AG04450 (cell line): ENCODE measurements around the gene ISG15. TPM values are rescaled to one million over a fixed set of nuclear protein-coding genes. Genes with fewer than 3 reads are reported as not detected.
A peak's percentile ranks its signal among the peaks of the same experiment; 100 is the strongest.

Source experiments
- CTCF ChIA-PET: fragments of 300-600, 350-600 bp; formaldehyde crosslinking; extraction: SDS; loops from one replicate; lab custom pipeline; 2022; ENCODE audit warnings: antibody characterized with exemption, inconsistent platforms; lab: Charles Lee
- POLR2A ChIA-PET: fragments of 350-600 bp; formaldehyde crosslinking; extraction: SDS; loops from one replicate; lab custom pipeline; 2021; ENCODE audit warnings: antibody characterized with exemption, inconsistent platforms; lab: Yijun Ruan, JAX
- DNase-seq: peaks from one replicate; pipeline ENCODE4 v3.0.0-alpha.2; 2011; ENCODE audit warnings: low read depth, low spot score
- H3K27ac ChIP-seq: one replicate; pipeline ENCODE4 v1.5.1; 2012; ENCODE audit warnings: low read depth, low read length, control low read depth
- H3K27me3 ChIP-seq: one replicate; pipeline ENCODE4 v1.6.0; 2012; ENCODE audit warnings: low read length; ENCODE audit not compliant: control insufficient read depth, insufficient read depth
- H3K4me3 ChIP-seq: 2 replicates; pipeline ENCODE4 v1.5.1; 2011; ENCODE audit warnings: mild to moderate bottlenecking, low read depth, low read length, control low read depth
- H3K9me3 ChIP-seq: 2 replicates; pipeline ENCODE4 v1.5.1; 2012; ENCODE audit warnings: low read length; ENCODE audit not compliant: control insufficient read depth, insufficient read depth
- polyA plus RNA-seq: library from polyadenylated mRNA; depleted of rRNA; stranded (reverse); fragments of >200 nt; gene quantifications from 2 replicates; pipeline ENCODE4 v1.2.3, GENCODE V29; 2011
- TF ChIP-seq, protein P1 (sequence below): IDR thresholded peaks from 2 replicates; pipeline ENCODE4 v1.5.1; 2011; ENCODE audit warnings: low read depth, low read length, control low read depth, inconsistent platforms

Gene ISG15
- polyA plus RNA-seq, 1 experiment = 22.4 TPM

DNA sequence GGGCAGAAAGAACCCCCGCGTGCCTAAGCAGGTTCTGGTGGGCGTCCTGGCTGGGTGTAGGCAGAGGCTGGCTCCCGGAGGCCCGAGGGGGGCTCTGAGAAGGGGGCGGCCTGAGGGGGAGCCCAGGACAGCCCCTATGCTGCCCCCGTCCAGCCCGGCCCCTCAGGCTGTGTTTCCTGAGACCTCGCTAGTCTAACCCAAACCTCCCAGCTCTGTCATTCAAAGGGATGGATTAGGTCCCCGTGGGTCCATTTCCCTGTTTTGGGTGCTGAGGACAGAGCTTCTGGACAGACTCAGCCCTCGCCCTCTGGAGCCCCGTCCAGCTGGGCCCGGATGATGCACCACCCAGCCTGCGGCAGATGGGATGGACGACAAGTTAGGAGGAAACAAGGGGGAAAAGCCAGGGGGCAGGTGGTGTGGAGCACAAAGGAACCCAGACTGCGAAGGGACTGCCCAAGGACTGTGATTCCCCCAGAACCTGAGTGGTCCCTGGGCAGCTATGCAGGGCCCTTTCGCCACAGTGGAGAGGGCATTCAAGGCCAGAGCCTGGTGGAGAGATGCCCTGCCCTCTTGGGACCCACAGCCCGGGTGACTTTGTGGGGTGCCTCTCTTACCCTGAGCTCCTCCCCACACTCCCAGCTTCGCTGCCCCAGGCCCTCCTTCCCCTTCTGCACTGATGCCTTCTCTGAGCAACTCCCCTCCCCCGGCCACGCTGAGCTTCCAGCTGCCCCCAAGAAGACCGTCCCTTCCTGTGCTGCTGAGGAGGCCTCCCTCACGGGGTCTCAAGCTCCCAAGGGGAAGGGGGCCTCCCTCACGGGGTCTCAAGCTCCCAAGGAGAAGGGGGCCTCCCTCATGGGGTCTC is 16.2 kb upstream of the ISG15 start:
- POLR2A ChIA-PET = no interaction called here
- CTCF ChIA-PET = interaction anchor here (1.0 kb wide), 1 partner anchor 13 kb away, joined by 3 read pairs; no protein-coding TSS in a partner anchor
- H3K9me3 ChIP-seq = peaks cover 15% of the 10 kb centered on the region

GRCh38 chr1:997713-997992 is 15.6 kb upstream of the ISG15 start:
- CTCF ChIA-PET = interaction anchor here (1.0 kb wide), 1 partner anchor 13 kb away, joined by 3 read pairs; no protein-coding TSS in a partner anchor

More for the DNA sequence above, 16.2 kb upstream of the ISG15 start:
- peaks cover 12% of the 10 kb centered on the region for H3K27me3 ChIP-seq
- DNase-seq = no peak
- no peak overlapping the region for H3K27ac ChIP-seq
- TF ChIP-seq, protein P1, sequence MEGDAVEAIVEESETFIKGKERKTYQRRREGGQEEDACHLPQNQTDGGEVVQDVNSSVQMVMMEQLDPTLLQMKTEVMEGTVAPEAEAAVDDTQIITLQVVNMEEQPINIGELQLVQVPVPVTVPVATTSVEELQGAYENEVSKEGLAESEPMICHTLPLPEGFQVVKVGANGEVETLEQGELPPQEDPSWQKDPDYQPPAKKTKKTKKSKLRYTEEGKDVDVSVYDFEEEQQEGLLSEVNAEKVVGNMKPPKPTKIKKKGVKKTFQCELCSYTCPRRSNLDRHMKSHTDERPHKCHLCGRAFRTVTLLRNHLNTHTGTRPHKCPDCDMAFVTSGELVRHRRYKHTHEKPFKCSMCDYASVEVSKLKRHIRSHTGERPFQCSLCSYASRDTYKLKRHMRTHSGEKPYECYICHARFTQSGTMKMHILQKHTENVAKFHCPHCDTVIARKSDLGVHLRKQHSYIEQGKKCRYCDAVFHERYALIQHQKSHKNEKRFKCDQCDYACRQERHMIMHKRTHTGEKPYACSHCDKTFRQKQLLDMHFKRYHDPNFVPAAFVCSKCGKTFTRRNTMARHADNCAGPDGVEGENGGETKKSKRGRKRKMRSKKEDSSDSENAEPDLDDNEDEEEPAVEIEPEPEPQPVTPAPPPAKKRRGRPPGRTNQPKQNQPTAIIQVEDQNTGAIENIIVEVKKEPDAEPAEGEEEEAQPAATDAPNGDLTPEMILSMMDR = no peak
- no peak overlapping the region for H3K4me3 ChIP-seq

GRCh38 chr1:997993-998744 is 15.1 kb upstream of the ISG15 start:
- no peak for DNase-seq
- TF ChIP-seq, protein P1 = no peak
- Histone ChIP-seq H3K4me3 (peak overlapping the region; percentile 27; the same call in 1 of the 2 replicates), H3K27me3 (peaks cover 12% of the 10 kb centered on the region), H3K27ac (no peak overlapping the region), H3K9me3 (peaks cover 6% of the 10 kb centered on the region)
- ChIA-PET CTCF (interaction anchor here (1.0 kb wide), 1 partner anchor 14 kb away, joined by 3 read pairs; no protein-coding TSS in a partner anchor), POLR2A (no interaction called here)

More at GRCh38 chr1:997713-997992, 15.6 kb upstream of the ISG15 start:
- Histone ChIP-seq H3K27ac (no peak overlapping the region), H3K4me3 (no peak overlapping the region), H3K9me3 (peaks cover 11% of the 10 kb centered on the region), H3K27me3 (peaks cover 12% of the 10 kb centered on the region)
- no peak for DNase-seq
- POLR2A ChIA-PET = no interaction called here
- TF ChIP-seq, protein P1 = no peak

GRCh38 chr1:998745-998994 is 14.6 kb upstream of the ISG15 start:
- TF ChIP-seq, protein P1 = no peak
- DNase-seq = no peak
- Histone ChIP-seq H3K27ac (no peak overlapping the region), H3K4me3 (peak overlapping the region; percentile 66), H3K9me3 (peaks cover under 1% of the 10 kb centered on the region; the same call in 1 of the 2 replicates), H3K27me3 (peaks cover 12% of the 10 kb centered on the region)
- CTCF ChIA-PET = no interaction called here
- POLR2A ChIA-PET = no interaction called here
